HepG2 (cell line): ENCODE data around the gene BSG. TPM values are rescaled to one million over a fixed set of nuclear protein-coding genes. Genes with fewer than 3 reads are reported as not detected.

Experiments
- ATAC-seq: fragments of 200-7000 bp; cut with Tn5 transposase; 3 replicates; pipeline ENCODE4 v1.9.1; 2020; ENCODE audit warnings: mild to moderate bottlenecking, moderate library complexity
- BruUV-seq: library from RNA; stranded (reverse); fragments of 400-500 nt; replicated peaks from 2 replicates; lab custom pipeline; 2021; lab: Mats Ljungman, UMichigan
- CTCF ChIA-PET: fragments of 300-600 bp; formaldehyde crosslinking; extraction: SDS; loops from one replicate; lab custom pipeline; 2021; ENCODE audit warnings: low total read pairs, inconsistent platforms, low intra/inter-chr PET ratio; lab: Yijun Ruan, JAX
- POLR2A ChIA-PET: fragments of 350-600 bp; sonication (Branson Sonifier 250); formaldehyde crosslinking; loops from one replicate; lab custom pipeline; 2020; ENCODE audit warnings: antibody characterized with exemption, inconsistent platforms; lab: Yijun Ruan, JAX
- DNase-seq: peaks from one replicate; pipeline ENCODE4 v3.0.0-alpha.2; 2015; ENCODE audit warnings: low spot score
- FAIRE-seq: peaks from 3 replicates; lab custom pipeline; 2011; peaks lifted over from hg19 to GRCh38; lab: Jason Lieb, UNC
- H2AFZ ChIP-seq: one replicate; pipeline ENCODE4 v1.6.1; 2011; ENCODE audit warnings: low read length, inconsistent platforms
- H3K27ac ChIP-seq: fragments of 300-600 bp; 3 replicates; pipeline ENCODE4 v1.8.0; 2011; ENCODE audit warnings: mixed run types, mild to moderate bottlenecking, mixed read lengths, low read length, inconsistent platforms; ENCODE audit not compliant: insufficient read depth; ENCODE audit errors: extremely low read length
- H3K27me3 ChIP-seq, 2 experiments: fragments of 200-600 bp in 1 of 2; 2 replicates in 1 of 2; 3 replicates in 1 of 2; pipeline versions ENCODE4 v1.6.0 to v1.8.0; 2011; ENCODE audit warnings: low read length in 2 of 2, mild to moderate bottlenecking in 2 of 2, moderate library complexity in 2 of 2, inconsistent platforms in 1 of 2; ENCODE audit not compliant: insufficient read depth in 2 of 2, control insufficient read depth in 1 of 2
- H3K36me3 ChIP-seq, 2 experiments: fragments of 200-600 bp in 1 of 2; replicated peaks in 1 of 2; 2 replicates in 1 of 2; 3 replicates in 1 of 2; pipeline versions ENCODE4 v1.5.1 to v1.8.0; 2011; ENCODE audit warnings: low read length in 2 of 2, inconsistent platforms in 1 of 2; ENCODE audit not compliant: insufficient read depth in 2 of 2, control insufficient read depth in 1 of 2
- H3K4me1 ChIP-seq: 2 replicates; pipeline ENCODE4 v1.5.1; 2012; ENCODE audit warnings: low read length, inconsistent platforms; ENCODE audit not compliant: insufficient read depth
- H3K4me2 ChIP-seq: 2 replicates; pipeline ENCODE4 v1.6.0; 2011; ENCODE audit warnings: low read depth, low read length, inconsistent platforms
- H3K4me3 ChIP-seq, 3 experiments: fragments of 200-600 bp in 1 of 3; sonication (generic), shearing (Covaris generic) in 1 of 3; replicated peaks in 1 of 3; 2 replicates each; pipeline ENCODE4 v1.5.1; 2011 to 2016; ENCODE audit warnings: low read length in 3 of 3, inconsistent platforms in 2 of 3, low read depth in 2 of 3, mild to moderate bottlenecking in 2 of 3, control low read depth in 1 of 3, mixed read lengths in 1 of 3; ENCODE audit not compliant: insufficient read depth in 1 of 3
- H3K79me2 ChIP-seq: one replicate; pipeline ENCODE4 v1.6.1; 2011; ENCODE audit warnings: low read length, inconsistent platforms; ENCODE audit not compliant: insufficient read depth
- H3K9ac ChIP-seq: 2 replicates; pipeline ENCODE4 v1.6.0; 2011; ENCODE audit warnings: mild to moderate bottlenecking, low read depth, low read length, inconsistent platforms; ENCODE audit not compliant: insufficient read depth
- H3K9me3 ChIP-seq: 2 replicates; pipeline ENCODE4 v1.5.1; 2012; ENCODE audit warnings: mild to moderate bottlenecking, low read length
- H4K20me1 ChIP-seq: 2 replicates; pipeline ENCODE4 v1.6.0; 2011; ENCODE audit warnings: inconsistent platforms, mild to moderate bottlenecking, low read length, moderate library complexity; ENCODE audit not compliant: insufficient read depth
- BATF2 ChIP-seq: sonication (generic); formaldehyde crosslinking; IDR thresholded peaks from 2 replicates; pipeline ENCODE4 v1.8.0; 2022; ENCODE audit warnings: mild to moderate bottlenecking, missing genetic modification reagents, moderate library complexity
- HMGA1 ChIP-seq: sonication (generic); formaldehyde crosslinking; conservative IDR thresholded peaks from 2 replicates; pipeline ENCODE4 v1.4.0; 2020; ENCODE audit warnings: missing genetic modification reagents
- HNRNPK ChIP-seq: fragments of 200-400 bp; formaldehyde crosslinking; IDR thresholded peaks from 2 replicates; pipeline ENCODE4 v1.6.1; 2018; ENCODE audit warnings: low read length, low read depth, moderate library complexity, mild to moderate bottlenecking; ENCODE audit not compliant: poor library complexity, severe bottlenecking
- HNRNPUL1 ChIP-seq: fragments of 200-400 bp; formaldehyde crosslinking; IDR thresholded peaks from 2 replicates; pipeline ENCODE4 v1.6.1; 2017; ENCODE audit warnings: low read depth, mild to moderate bottlenecking, low read length, moderate library complexity
- KLF13 ChIP-seq: sonication (generic); formaldehyde crosslinking; IDR thresholded peaks from 2 replicates; pipeline ENCODE4 v1.4.0; 2020; ENCODE audit warnings: mild to moderate bottlenecking, missing genetic modification reagents
- MAZ ChIP-seq, 2 experiments: sonication (generic) in 1 of 2; formaldehyde crosslinking in 1 of 2; IDR thresholded peaks; 2 replicates each; pipeline versions ENCODE4 v1.5.0 to v1.6.1; 2012 to 2020; ENCODE audit warnings: low read depth in 2 of 2, mild to moderate bottlenecking in 2 of 2, borderline replicate concordance in 1 of 2, improper control_type of control experiment in 1 of 2, low read length in 1 of 2, missing genetic modification reagents in 1 of 2, moderate library complexity in 1 of 2
- RAD51 ChIP-seq: fragments of 450-650 bp; IDR thresholded peaks from 2 replicates; pipeline ENCODE4 v1.6.1; 2016; ENCODE audit warnings: borderline replicate concordance
- RELA ChIP-seq: sonication (generic); formaldehyde crosslinking; IDR thresholded peaks from 2 replicates; pipeline ENCODE4 v1.4.0; 2020; ENCODE audit warnings: missing genetic modification reagents
- RNF2 ChIP-seq: fragments of 450-650 bp; conservative IDR thresholded peaks from 2 replicates; pipeline ENCODE4 v1.6.1; 2016; ENCODE audit warnings: low read depth
- SALL2 ChIP-seq: sonication (generic); formaldehyde crosslinking; IDR thresholded peaks from 2 replicates; pipeline ENCODE4 v1.8.1; 2023; ENCODE audit warnings: mild to moderate bottlenecking, missing genetic modification reagents, inconsistent platforms
- SIX4 ChIP-seq: sonication (generic); formaldehyde crosslinking; IDR thresholded peaks from 2 replicates; pipeline ENCODE4 v1.4.0; 2020; ENCODE audit warnings: missing genetic modification reagents
- TBX2 ChIP-seq: sonication (generic); formaldehyde crosslinking; IDR thresholded peaks from 2 replicates; pipeline ENCODE4 v1.5.0; 2020; ENCODE audit warnings: missing genetic modification reagents, mild to moderate bottlenecking, borderline replicate concordance
- ZC3H4 ChIP-seq: sonication (generic); formaldehyde crosslinking; IDR thresholded peaks from 2 replicates; pipeline ENCODE4 v1.4.0; 2020; ENCODE audit warnings: missing genetic modification reagents, borderline replicate concordance
- ZNF44 ChIP-seq: sonication (generic); formaldehyde crosslinking; IDR thresholded peaks from 2 replicates; pipeline ENCODE4 v1.5.1; 2020; ENCODE audit warnings: mild to moderate bottlenecking, missing genetic modification reagents
- ZNF605 ChIP-seq: sonication (generic); formaldehyde crosslinking; IDR thresholded peaks from 2 replicates; pipeline ENCODE4 v1.8.0; 2022; ENCODE audit warnings: mild to moderate bottlenecking, missing genetic modification reagents
- ZNF737 ChIP-seq: sonication (generic); formaldehyde crosslinking; IDR thresholded peaks from 2 replicates; pipeline ENCODE4 v1.5.0; 2020; ENCODE audit warnings: missing genetic modification reagents, mild to moderate bottlenecking, borderline replicate concordance
- WGBS: methylation state at CpG from one replicate; pipeline ENCODE4 v1.1.6; 2017; ENCODE audit warnings: low lambda C conversion rate; 5-methylcytosine and 5-hydroxymethylcytosine counted together
- in situ Hi-C: cut with HindIII; loops from 2 replicates; pipeline ENCODE4 v1.10.0; 2017; ENCODE audit warnings: low pct_unique_long_range_greater_than_20kb; ENCODE audit not compliant: extremely low pct_ligation_motif_present
- intact Hi-C: fragments of 100-400 bp; cut with micrococcal nuclease; formaldehyde crosslinking; loops from one replicate; pipeline ENCODE4 v1.10.0; 2022; ENCODE audit not compliant: unreplicated experiment
- polyA plus RNA-seq, 8 experiments: library from polyadenylated mRNA; depleted of rRNA in 3 of 8; stranded (reverse) in 7 of 8; unstranded in 1 of 8; fragments of >200 nt; fragmentation: Illumina TruSeq in 4 of 8; extraction: Trizol in 4 of 8; gene quantifications; 2 replicates each; pipeline versions ENCODE4 v1.2.1 to v1.2.3, GENCODE V29; 2011 to 2016; ENCODE audit warnings: low read depth in 4 of 8, missing spikeins in 1 of 8, mixed read lengths in 1 of 8; ENCODE audit not compliant: insufficient read depth in 1 of 8
- total RNA-seq, 5 experiments: library from RNA; depleted of rRNA; stranded (reverse); fragments of >200 nt; fragmentation: Illumina TruSeq; extraction: Trizol; gene quantifications; 2 replicates each; pipeline ENCODE4 v1.2.3, GENCODE V29; 2016; ENCODE audit warnings: low read depth in 1 of 5
- TF ChIP-seq, protein P1 (sequence below): sonication (generic); formaldehyde crosslinking; IDR thresholded peaks from 2 replicates; pipeline ENCODE4 v1.8.1; 2023; ENCODE audit warnings: mild to moderate bottlenecking, moderate library complexity, missing genetic modification reagents
- TF ChIP-seq, protein P2 (sequence below): sonication (generic); formaldehyde crosslinking; IDR thresholded peaks from 2 replicates; pipeline ENCODE4 v1.4.0; 2020; ENCODE audit warnings: missing genetic modification reagents, low read depth, mild to moderate bottlenecking, borderline replicate concordance
- TF ChIP-seq, protein P3 (sequence below): sonication (generic); formaldehyde crosslinking; IDR thresholded peaks from 2 replicates; pipeline ENCODE4 v1.4.0; 2020; ENCODE audit warnings: missing genetic modification reagents

Gene BSG
- total and polyA plus RNA-seq, 2 of the 13 experiments (the other 11 are each of a cell fraction or from before 2014, with no cell fraction given): 309 to 754 TPM

GRCh38 chr19:572743-573518 is 535 bp downstream of the BSG start:
- POLR2A ChIA-PET: interaction anchor here (0.6 to 4.3 kb wide), 7 partner anchors 13 to 131 kb away, joined by 3 to 45 read pairs (median 5); partner anchors contain the start of gene CDC34
- no peak for TF ChIP-seq ZNF44 (CRISPR knock-in tag)
- TF ChIP-seq, protein P1, sequence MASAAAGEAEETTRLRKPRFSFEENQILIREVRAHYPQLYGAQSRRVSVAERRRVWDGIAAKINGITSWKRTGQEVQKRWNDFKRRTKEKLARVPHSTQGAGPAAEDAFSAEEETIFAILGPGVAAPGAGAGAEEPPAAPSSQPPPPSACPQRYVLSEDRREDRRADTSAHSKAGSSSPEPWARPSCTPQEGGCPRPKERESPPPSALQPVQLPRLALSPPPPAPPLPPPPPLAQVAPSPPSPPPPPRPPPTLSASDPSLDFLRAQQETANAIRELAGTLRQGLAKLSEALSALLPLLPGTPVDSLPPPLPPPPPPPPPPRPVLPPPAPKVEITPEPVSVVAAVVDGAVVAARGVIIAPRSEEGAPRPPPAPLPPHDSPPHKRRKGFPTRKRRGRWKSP (CRISPR knock-in tag): peak; percentile 22; the same call in 1 of the 2 replicates
- no peak for TF ChIP-seq ZNF737
- no peak for TF ChIP-seq RNF2
- TF ChIP-seq MAZ (IDR thresholded peaks at IDR 0.05; ENCODE audit: borderline replicate concordance, low read depth, low read length): no peak
- TF ChIP-seq MAZ (CRISPR knock-in tag; IDR thresholded peaks at IDR 0.05; ENCODE audit: low read depth): 0 out of 2 replicates have a peak, but pooled peaks have one; percentile 20
- no peak; the same call in 1 of the 2 replicates for TF ChIP-seq SALL2 (CRISPR knock-in tag)
- no peak for TF ChIP-seq HNRNPK
- TF ChIP-seq RAD51: no peak
- TF ChIP-seq SIX4: no peak
- no peak for TF ChIP-seq HNRNPUL1
- no peak; the same call in 1 of the 2 replicates for TF ChIP-seq ZC3H4
- TF ChIP-seq BATF2 (CRISPR knock-in tag): no peak
- no peak for TF ChIP-seq KLF13 (CRISPR knock-in tag)
- TF ChIP-seq RELA: no peak
- TF ChIP-seq, protein P2, sequence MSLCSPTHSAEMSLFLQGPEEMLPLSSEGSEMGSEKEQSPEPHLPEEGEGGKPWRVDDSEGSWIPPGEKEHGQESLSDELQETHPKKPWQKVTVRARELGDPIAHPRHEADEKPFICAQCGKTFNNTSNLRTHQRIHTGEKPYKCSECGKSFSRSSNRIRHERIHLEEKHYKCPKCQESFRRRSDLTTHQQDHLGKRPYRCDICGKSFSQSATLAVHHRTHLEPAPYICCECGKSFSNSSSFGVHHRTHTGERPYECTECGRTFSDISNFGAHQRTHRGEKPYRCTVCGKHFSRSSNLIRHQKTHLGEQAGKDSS (CRISPR knock-in tag): 0 out of 2 replicates have a peak, but pooled peaks have one; percentile 34
- no peak for TF ChIP-seq ZNF605 (CRISPR knock-in tag)
- TF ChIP-seq TBX2: 0 out of 2 replicates have a peak, but pooled peaks have one; percentile 46
- TF ChIP-seq, protein P3, sequence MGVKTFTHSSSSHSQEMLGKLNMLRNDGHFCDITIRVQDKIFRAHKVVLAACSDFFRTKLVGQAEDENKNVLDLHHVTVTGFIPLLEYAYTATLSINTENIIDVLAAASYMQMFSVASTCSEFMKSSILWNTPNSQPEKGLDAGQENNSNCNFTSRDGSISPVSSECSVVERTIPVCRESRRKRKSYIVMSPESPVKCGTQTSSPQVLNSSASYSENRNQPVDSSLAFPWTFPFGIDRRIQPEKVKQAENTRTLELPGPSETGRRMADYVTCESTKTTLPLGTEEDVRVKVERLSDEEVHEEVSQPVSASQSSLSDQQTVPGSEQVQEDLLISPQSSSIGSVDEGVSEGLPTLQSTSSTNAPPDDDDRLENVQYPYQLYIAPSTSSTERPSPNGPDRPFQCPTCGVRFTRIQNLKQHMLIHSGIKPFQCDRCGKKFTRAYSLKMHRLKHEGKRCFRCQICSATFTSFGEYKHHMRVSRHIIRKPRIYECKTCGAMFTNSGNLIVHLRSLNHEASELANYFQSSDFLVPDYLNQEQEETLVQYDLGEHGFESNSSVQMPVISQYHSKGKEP (CRISPR knock-in tag): no peak
- no peak for TF ChIP-seq HMGA1 (CRISPR knock-in tag)

More at GRCh38 chr19:572743-573518, 535 bp downstream of the BSG start:
- Histone ChIP-seq H3K36me3 (peaks cover 6 to 10% of the 10 kb centered on the region in 2 experiments; a peak in 4 of 5 replicates), H2AFZ (no peak overlapping the region), H3K9ac (peak overlapping the region; percentile 95), H3K4me3 (peak overlapping the region; percentile 90 to 99 (median 96)), H3K27me3 (no peaks in the 10 kb centered on the region; a peak in 1 of 5 replicates), H3K79me2 (peaks cover 56% of the 10 kb centered on the region), H3K4me2 (peak overlapping the region; percentile 79), H3K9me3 (no peaks in the 10 kb centered on the region), H3K4me1 (peaks cover 26% of the 10 kb centered on the region), H4K20me1 (peaks cover 48% of the 10 kb centered on the region), H3K27ac (peak overlapping the region; percentile 69)
- CTCF ChIA-PET: interaction anchor here (0.9 kb wide), 1 partner anchor 23 kb away, joined by 3 read pairs; no protein-coding TSS in a partner anchor
- 0% methylated on average over 14 of the region's 55 CpGs for WGBS
- no peak for DNase-seq
- ATAC-seq: peak; percentile 19
- no peak for FAIRE-seq
- TSS peak; percentile 79 for BruUV-seq
- intact Hi-C loops (no loop called here), in situ Hi-C loops (no loop called here)
